ENCODE results near the gene PTGES.

DNA sequence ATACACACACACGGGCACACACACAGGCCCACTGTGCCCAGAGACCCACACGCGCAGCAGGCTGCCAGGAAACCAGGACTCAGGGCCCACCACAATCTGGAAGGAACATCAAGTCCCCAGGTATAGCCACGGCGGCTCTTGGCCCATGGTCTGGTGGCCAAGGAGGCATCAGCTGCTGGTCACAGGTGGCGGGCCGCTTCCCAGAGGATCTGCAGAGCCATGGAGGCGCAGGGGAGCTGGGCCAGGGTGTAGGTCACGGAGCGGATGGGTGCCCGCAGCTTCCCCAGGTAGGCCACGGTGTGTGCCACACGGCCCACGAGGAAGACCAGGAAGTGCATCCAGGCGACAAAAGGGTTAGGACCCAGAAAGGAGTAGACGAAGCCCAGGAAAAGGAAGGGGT lies 13.4 kb downstream of the PTGES start:
- TF ChIP-seq EP300 (IDR thresholded peaks at IDR 0.05) (no peak), POLR2A (IDR thresholded peaks at IDR 0.05) (no peak)
- TF ChIP-seq, protein P1, sequence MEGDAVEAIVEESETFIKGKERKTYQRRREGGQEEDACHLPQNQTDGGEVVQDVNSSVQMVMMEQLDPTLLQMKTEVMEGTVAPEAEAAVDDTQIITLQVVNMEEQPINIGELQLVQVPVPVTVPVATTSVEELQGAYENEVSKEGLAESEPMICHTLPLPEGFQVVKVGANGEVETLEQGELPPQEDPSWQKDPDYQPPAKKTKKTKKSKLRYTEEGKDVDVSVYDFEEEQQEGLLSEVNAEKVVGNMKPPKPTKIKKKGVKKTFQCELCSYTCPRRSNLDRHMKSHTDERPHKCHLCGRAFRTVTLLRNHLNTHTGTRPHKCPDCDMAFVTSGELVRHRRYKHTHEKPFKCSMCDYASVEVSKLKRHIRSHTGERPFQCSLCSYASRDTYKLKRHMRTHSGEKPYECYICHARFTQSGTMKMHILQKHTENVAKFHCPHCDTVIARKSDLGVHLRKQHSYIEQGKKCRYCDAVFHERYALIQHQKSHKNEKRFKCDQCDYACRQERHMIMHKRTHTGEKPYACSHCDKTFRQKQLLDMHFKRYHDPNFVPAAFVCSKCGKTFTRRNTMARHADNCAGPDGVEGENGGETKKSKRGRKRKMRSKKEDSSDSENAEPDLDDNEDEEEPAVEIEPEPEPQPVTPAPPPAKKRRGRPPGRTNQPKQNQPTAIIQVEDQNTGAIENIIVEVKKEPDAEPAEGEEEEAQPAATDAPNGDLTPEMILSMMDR (IDR thresholded peaks at IDR 0.05) = no peak

Data from sigmoid colon (tissue), 4 donors.